Mucosa of rectum (tissue), 2 donors: ENCODE measurements around the gene KIF26B.

Source experiments
- H3K27ac ChIP-seq, 2 donors: one replicate each; pipeline ENCODE4 v1.7.0; 2013; ENCODE audit warnings: inconsistent platforms in 2 of 2, low read depth in 2 of 2, low read length in 2 of 2
- H3K27me3 ChIP-seq, 2 donors: one replicate each; pipeline ENCODE4 v1.7.0; 2013; ENCODE audit warnings: low read length in 2 of 2; ENCODE audit not compliant: control insufficient read depth in 2 of 2, insufficient read depth in 2 of 2
- H3K36me3 ChIP-seq, 2 donors: one replicate each; pipeline ENCODE4 v1.7.0; 2013; ENCODE audit warnings: low read length in 2 of 2; ENCODE audit not compliant: control insufficient read depth in 2 of 2, insufficient read depth in 2 of 2
- H3K4me1 ChIP-seq, 2 donors: one replicate each; pipeline ENCODE4 v1.7.0; 2013; ENCODE audit warnings: low read length in 2 of 2, mild to moderate bottlenecking in 1 of 2; ENCODE audit not compliant: control insufficient read depth in 2 of 2, insufficient read depth in 2 of 2
- H3K4me3 ChIP-seq, 2 donors: one replicate each; pipeline ENCODE4 v1.7.0; 2013; ENCODE audit warnings: low read length in 2 of 2
- H3K9ac ChIP-seq, 2 donors: one replicate each; pipeline ENCODE4 v1.7.0; 2013; ENCODE audit warnings: low read length in 2 of 2, low read depth in 1 of 2, mild to moderate bottlenecking in 1 of 2
- H3K9me3 ChIP-seq, 2 donors: one replicate each; pipeline ENCODE4 v1.7.0; 2013; ENCODE audit warnings: low read length in 2 of 2; ENCODE audit not compliant: control insufficient read depth in 2 of 2
- donor health status: healthy.
- donor health status: Normal muscosa, but diverticular disease.

The KIF26B gene

DNA sequence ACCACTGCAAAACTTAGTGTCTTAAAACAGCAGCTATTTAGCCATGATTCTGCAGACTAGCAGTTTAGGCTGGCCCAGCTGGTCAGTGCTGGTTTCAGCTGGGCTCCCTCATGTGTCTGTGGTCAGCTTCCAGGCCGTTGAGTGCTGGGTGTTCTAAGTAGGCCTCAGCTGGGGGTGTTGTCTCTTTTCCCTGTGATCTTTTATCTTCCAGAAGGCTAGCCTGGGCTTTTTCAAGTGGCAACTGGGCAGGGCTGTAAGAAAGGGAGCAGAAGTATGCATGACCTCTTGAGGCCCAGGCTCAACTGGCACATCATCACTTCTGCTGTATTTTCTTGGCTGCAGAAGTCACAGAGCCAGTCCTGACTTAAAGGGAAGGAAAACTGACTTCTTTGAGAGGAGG, 136.1 kb downstream of the KIF26B start:
- no peaks in the 10 kb centered on the region for H3K36me3 ChIP-seq
- H3K9me3 ChIP-seq: no peaks in the 10 kb centered on the region
- peaks cover 0 to 4% of the 10 kb centered on the region in 2 donors for H3K27me3 ChIP-seq
- no peak overlapping the region for H3K27ac ChIP-seq
- no peak overlapping the region for H3K9ac ChIP-seq
- H3K4me3 ChIP-seq: no peak overlapping the region
- H3K4me1 ChIP-seq: no peaks in the 10 kb centered on the region

DNA sequence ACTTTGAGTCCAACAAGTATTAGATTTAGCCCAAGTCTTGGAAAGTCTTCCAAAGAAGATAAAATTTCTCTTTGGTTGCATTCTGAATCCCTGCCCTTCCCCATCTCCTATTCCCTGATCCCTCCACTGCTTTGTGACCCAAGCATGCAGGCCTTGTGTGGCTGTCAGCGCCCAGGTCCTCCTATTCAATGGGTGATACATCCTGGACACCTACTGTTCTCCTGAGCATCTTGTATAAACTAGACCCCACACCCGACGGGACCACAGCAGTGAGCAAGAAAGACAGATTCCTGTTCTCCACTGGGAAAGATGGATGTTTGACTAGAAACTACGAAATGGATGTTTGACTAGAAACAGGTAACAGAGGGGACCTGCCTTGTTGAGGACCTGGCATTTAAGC, 136.6 kb downstream of the KIF26B start:
- H3K36me3 ChIP-seq: no peaks in the 10 kb centered on the region
- H3K4me3 ChIP-seq: no peak overlapping the region
- H3K27me3 ChIP-seq: peaks cover 4% of the 10 kb centered on the region in 2 donors
- H3K4me1 ChIP-seq: no peaks in the 10 kb centered on the region
- H3K9me3 ChIP-seq: no peaks in the 10 kb centered on the region
- H3K27ac ChIP-seq: no peak overlapping the region
- no peak overlapping the region for H3K9ac ChIP-seq

- Histone ChIP-seq H3K4me1 (no peaks in the 10 kb centered on the region), H3K27me3 (peaks cover 4 to 6% of the 10 kb centered on the region in 2 donors), H3K9ac (no peak overlapping the region), H3K36me3 (no peaks in the 10 kb centered on the region), H3K27ac (no peak overlapping the region), H3K4me3 (no peak overlapping the region), H3K9me3 (no peaks in the 10 kb centered on the region)
Observed at GRCh38 chr1:245292141-245292540, 137.4 kb downstream of the KIF26B start.

DNA sequence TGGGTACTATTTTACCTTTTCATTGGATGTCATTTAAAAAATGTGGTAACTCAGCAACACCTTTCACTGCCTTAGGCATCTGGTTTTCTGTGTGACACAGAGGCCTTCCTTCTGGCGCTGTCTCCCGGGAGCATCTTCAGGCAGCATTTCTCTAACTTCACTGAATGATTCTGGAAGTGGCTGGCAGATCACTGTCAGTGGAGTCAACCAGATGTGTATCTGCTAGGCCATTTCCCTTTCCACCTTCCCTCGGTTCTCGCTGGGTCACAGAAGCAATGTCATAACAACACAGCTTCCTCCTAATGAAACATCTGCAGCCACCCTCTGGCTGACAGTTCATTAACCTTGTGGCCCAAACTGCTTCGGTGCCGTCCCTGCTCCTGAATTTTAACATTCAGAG, 137.8 kb downstream of the KIF26B start:
- H3K9ac ChIP-seq: no peak overlapping the region
- no peaks in the 10 kb centered on the region for H3K4me1 ChIP-seq
- H3K27ac ChIP-seq: no peak overlapping the region
- no peak overlapping the region for H3K4me3 ChIP-seq
- H3K36me3 ChIP-seq: no peaks in the 10 kb centered on the region
- peaks cover 4 to 6% of the 10 kb centered on the region in 2 donors for H3K27me3 ChIP-seq
- no peaks in the 10 kb centered on the region for H3K9me3 ChIP-seq

DNA sequence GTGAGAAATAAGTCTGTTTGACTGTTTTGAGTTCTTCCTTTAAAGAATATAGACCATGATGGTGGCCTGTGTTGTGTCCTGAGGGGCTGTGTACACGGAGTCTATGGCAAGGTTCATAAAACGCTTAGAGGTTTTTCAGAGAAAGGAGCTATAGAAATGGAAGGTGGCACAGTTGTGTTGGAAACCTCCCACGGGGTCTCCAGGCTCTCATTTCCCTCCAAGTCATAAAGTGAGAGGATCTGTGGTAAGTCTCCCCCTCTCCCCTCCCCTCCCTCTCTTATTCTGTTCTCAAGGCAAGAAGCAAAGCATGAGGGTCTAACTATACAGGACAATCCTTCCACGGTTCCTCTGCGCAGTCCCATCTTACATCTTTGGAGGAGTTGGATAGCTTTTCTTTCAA, 139.2 kb downstream of the KIF26B start:
- no peak overlapping the region for H3K27ac ChIP-seq
- H3K9me3 ChIP-seq: no peaks in the 10 kb centered on the region
- H3K36me3 ChIP-seq: no peaks in the 10 kb centered on the region
- peaks cover 4 to 6% of the 10 kb centered on the region in 2 donors for H3K27me3 ChIP-seq
- no peak overlapping the region for H3K9ac ChIP-seq
- H3K4me3 ChIP-seq: no peak overlapping the region
- H3K4me1 ChIP-seq: no peaks in the 10 kb centered on the region

GRCh38 chr1:245298781-245299180, 144.0 kb downstream of the KIF26B start:
- Histone ChIP-seq H3K36me3 (no peaks in the 10 kb centered on the region), H3K27me3 (peaks cover 4 to 6% of the 10 kb centered on the region in 2 donors), H3K9me3 (no peaks in the 10 kb centered on the region), H3K27ac (no peak overlapping the region), H3K4me3 (no peak overlapping the region), H3K4me1 (no peaks in the 10 kb centered on the region), H3K9ac (no peak overlapping the region)

GRCh38 chr1:245301162-245301580, 146.4 kb downstream of the KIF26B start:
- Histone ChIP-seq H3K9me3 (no peaks in the 10 kb centered on the region), H3K27ac (no peak overlapping the region), H3K4me3 (no peak overlapping the region), H3K27me3 (peaks cover 0 to 4% of the 10 kb centered on the region in 2 donors), H3K36me3 (no peaks in the 10 kb centered on the region), H3K4me1 (no peaks in the 10 kb centered on the region), H3K9ac (no peak overlapping the region)

- no peaks in the 10 kb centered on the region for H3K27me3 ChIP-seq
- no peak overlapping the region for H3K9ac ChIP-seq
- no peak overlapping the region for H3K27ac ChIP-seq
- H3K4me3 ChIP-seq: no peak overlapping the region
- H3K36me3 ChIP-seq: no peaks in the 10 kb centered on the region
- H3K4me1 ChIP-seq: no peaks in the 10 kb centered on the region
- H3K9me3 ChIP-seq: no peaks in the 10 kb centered on the region
Observed at GRCh38 chr1:245301921-245302320, 147.1 kb downstream of the KIF26B start.

- Histone ChIP-seq H3K9me3 (no peaks in the 10 kb centered on the region), H3K4me3 (no peak overlapping the region), H3K4me1 (no peaks in the 10 kb centered on the region), H3K27ac (no peak overlapping the region), H3K36me3 (no peaks in the 10 kb centered on the region), H3K9ac (no peak overlapping the region), H3K27me3 (no peaks in the 10 kb centered on the region)
Observed at GRCh38 chr1:245304698-245305097, 149.9 kb downstream of the KIF26B start.

DNA sequence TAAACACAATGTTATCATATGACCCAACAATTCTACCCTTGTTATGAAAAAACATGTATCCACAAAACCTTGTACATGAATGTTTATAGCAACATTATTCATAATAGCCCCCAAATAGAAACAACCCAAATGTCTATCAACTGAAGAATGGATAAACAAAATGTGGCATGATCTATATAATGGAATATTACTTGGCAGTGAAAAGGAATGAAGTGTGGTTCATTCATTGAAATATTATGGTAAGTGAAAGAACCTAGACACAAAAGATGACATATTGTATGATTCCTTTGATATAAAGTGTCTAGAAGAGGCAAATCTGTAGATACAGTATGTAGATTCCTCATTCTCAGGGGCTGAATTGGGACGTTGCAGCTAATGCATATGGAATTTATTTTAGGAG, 151.2 kb downstream of the KIF26B start:
- Histone ChIP-seq H3K4me1 (no peaks in the 10 kb centered on the region), H3K4me3 (no peak overlapping the region), H3K27ac (no peak overlapping the region), H3K36me3 (no peaks in the 10 kb centered on the region), H3K9ac (no peak overlapping the region), H3K27me3 (no peaks in the 10 kb centered on the region), H3K9me3 (no peaks in the 10 kb centered on the region)
